Measurements from ENCODE around the gene CD84. TPM values are rescaled to one million over a fixed set of nuclear protein-coding genes. Genes with fewer than 3 reads are reported as not detected.
A peak's percentile ranks its signal among the peaks of the same experiment; 100 is the strongest.
"Not testable (repeated sequence)": the region's sequence is repeated elsewhere in the genome, so short reads cannot be mapped to it uniquely, and the experiment has no call there.

CD84 gene, protein sequence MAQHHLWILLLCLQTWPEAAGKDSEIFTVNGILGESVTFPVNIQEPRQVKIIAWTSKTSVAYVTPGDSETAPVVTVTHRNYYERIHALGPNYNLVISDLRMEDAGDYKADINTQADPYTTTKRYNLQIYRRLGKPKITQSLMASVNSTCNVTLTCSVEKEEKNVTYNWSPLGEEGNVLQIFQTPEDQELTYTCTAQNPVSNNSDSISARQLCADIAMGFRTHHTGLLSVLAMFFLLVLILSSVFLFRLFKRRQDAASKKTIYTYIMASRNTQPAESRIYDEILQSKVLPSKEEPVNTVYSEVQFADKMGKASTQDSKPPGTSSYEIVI
- total RNA-seq (2014; rRNA removed; shearing (Covaris generic)): not detected in 2 replicates
- polyA plus RNA-seq (2015; cell fraction: cytosol; rRNA removed): not detected in 2 replicates
- not detected in 2 replicates for polyA plus RNA-seq (2015; cell fraction: nucleus; rRNA removed)

DNA sequence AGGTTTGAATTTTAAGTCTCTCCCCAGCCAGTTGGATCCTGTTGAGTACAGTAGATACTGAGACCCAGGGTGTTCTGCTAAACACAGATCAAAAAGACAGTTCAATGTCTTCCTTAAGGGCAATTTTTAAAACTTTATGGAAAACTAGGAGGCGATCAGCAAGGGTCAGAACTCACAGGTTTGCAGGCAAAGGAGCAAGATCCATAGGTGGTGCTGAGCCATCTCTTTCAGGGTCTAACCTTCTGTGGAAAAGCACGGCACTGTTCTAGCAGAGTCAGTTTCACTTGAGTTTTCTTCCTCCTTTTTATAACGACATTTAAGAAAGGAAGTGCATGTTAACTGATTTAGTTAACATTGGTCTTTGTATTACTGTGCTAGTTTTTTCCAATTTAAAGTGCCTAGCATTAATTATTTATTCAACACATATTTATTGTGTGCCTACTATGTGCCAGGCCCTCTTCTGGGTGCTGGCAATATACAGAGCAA, at the start of gene CD84:
Gene CD84 (minus strand): TSS at position 281 of the 486 bp plus-strand sequence. CDS start 59 bp downstream, at position 222.
- DNase-seq (ENCODE audit: low read depth, low spot score): no peak
- in situ Hi-C loops (cut with HindIII; ENCODE audit: low pct_unique_long_range_greater_than_20kb, low sequenced_read_pairs): no loop called here

DNA sequence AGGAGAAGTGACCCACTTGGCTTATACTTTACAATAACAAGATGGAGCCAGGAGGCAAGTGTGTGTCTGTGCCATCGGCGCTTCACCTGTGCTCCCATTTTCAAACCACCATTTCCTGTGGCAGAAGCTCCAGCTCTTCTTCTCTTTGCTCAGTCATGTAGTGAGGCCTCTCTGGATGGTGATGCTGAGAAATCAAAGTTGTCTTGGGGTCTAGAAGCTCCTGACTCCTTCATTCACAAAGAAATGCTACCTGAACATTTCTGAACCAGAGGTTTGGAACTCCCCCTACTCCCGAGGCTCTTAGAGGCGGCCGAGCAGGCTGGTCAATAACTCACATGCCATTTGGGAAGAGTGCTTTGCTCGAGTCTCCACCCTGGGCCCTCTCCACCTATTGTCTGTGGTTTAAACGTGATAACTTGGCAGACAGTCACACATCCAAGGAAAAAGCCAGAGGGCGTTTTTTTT, 49.5 kb upstream of the CD84 start:
- DNase-seq (ENCODE audit: low read depth, low spot score): no peak
- in situ Hi-C loops (cut with HindIII; ENCODE audit: low pct_unique_long_range_greater_than_20kb, low sequenced_read_pairs): no loop called here

DNA sequence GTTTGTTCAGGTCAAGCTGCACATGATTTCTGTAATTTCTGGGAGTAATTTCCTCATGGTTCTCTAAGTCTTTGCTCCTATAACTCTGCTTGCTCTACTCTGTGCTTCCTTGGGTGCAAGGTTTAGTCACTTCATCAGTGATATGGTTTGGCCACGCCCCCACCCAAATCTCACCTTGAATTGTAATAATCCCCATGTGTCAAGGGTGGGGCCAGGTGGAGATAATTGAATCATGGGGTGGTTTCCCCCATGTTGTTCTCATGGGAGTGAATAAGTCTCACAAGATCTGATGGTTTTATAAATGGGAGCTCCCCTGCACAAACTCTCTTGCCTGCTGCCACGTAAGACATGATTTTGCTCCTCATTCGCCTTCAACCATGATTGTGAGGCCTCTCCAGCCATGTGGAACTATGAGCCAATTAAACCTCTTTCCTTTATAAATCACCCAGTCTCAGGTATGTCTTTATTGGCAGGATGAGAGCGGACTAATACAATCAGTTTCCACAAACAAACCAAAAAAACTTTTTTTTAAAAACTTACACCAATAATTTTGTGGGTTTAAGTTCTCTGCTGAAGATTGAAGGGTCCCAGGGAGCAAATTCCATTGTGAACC, 48.5 kb upstream of the CD84 start:
- in situ Hi-C loops (cut with HindIII; ENCODE audit: low pct_unique_long_range_greater_than_20kb, low sequenced_read_pairs); DNase-seq (ENCODE audit: low read depth, low spot score): not testable (repeated sequence)

DNA sequence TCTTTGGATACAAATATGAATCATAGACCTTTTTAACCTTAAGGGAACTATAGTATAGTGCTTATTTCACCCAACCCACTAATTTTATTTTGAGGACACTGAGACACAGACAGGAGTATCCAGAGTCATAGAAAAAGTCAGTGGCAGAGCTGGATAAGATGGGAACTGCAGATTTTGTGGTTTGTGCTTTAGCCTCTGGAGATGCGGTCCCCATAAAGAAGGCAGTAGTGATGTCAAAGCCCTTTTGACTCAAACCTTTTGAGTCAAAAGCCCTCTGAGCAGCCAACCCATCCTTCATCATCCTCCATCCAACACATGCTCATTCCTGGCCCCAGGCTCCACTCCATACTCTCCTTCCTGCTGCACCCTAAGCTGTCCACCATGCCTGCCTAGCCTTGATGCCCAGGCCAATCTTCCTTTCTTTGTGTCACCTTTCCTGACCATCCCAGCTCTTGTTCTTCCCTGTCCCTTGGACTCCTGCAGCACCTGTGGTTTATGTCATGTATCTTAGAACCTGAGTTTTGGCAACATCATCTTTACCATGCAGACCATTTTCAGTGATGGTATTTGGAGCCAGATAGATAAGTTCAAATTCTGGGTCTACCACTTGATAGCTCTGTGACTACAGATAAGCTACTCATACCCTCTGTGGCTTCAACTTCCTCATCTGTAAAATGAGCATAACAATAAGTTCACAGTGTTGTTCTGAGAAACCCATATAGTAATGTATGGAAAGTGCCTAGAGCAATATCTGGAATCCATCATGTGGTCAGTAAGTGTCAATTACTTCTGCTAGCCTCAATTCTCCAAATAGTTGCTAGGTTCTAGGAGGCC, 47.4 kb upstream of the CD84 start:
- in situ Hi-C loops (cut with HindIII; ENCODE audit: low pct_unique_long_range_greater_than_20kb, low sequenced_read_pairs): no loop called here
- peak; percentile 37 for DNase-seq (ENCODE audit: low read depth, low spot score)

DNA sequence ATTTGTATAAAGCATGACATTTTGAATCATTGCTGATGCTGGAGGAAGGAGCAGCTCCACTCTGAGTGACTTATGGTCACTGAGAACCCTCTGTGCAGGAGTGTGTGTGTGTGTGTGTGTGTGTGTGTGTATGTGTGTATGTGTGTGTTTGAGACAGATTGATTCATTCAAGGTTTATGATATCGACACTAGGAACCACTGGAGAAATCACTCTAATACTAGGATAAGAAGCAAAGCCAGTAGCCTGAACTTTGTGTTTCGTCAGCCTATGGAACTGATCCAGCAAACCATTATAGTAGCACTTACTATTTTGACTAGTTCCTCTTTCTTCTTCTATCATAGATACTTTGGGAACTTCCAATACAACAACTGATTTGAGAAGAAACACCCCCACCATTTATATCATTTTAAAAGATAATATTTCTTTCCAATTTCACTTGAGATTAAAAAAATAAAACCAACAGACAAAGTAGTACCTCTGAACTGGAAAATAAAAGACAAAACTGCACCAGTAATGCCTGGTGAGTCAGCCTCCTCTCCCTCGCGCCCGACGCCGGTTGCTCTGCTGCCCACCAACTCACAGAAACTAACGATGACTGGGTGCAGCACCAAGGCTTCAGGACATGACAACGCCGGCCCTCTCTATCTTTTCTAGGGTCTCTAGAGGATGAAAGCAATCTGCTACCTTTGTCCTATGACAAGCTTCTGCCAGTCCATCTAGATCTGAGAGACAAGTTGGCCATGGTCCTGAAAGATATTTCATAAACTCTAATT, 46.6 kb upstream of the CD84 start:
- in situ Hi-C loops (cut with HindIII; ENCODE audit: low pct_unique_long_range_greater_than_20kb, low sequenced_read_pairs): no loop called here
- no peak for DNase-seq (ENCODE audit: low read depth, low spot score)

DNA sequence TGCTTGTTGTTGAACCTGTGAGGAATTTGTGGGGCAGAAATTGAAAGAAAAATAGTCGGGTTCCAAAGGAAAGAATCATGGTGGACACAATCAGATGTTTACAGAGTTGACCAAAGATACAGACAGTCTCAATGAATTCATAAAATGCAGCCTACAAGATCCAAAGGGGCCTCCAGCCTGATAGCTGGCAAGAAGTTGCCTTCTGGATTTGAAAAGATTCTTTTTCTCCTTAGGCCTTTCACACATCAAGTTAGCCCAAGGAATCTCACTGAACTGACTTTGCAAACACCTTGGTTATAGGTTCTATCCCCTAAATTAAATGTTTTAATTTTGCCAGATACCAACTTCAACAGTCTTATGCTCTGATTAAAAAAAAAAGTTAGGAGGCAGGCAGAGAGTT, 46.0 kb upstream of the CD84 start:
- no peak for DNase-seq (ENCODE audit: low read depth, low spot score)
- in situ Hi-C loops (cut with HindIII; ENCODE audit: low pct_unique_long_range_greater_than_20kb, low sequenced_read_pairs): no loop called here

DNA sequence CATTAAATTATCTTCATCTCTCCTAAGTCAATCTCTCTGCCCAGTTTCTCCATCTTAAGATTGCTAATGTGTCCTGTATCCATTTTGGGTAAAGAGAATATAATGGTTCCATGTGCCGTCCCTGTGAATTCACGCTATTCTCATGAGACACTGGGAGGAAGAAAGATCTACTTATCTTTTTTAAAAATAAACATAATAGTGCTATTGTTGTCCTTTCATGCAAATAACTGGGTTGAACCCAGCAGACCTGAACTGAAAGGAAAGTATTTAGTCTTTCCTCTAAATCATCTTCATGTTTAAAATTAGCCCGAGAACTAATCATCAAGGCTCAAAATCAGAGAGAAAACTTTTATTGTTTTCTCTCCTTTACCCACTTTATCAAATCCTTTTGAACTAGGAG, 45.2 kb upstream of the CD84 start:
- DNase-seq (ENCODE audit: low read depth, low spot score): peak; percentile 96
- in situ Hi-C loops (cut with HindIII; ENCODE audit: low pct_unique_long_range_greater_than_20kb, low sequenced_read_pairs): no loop called here

DNA sequence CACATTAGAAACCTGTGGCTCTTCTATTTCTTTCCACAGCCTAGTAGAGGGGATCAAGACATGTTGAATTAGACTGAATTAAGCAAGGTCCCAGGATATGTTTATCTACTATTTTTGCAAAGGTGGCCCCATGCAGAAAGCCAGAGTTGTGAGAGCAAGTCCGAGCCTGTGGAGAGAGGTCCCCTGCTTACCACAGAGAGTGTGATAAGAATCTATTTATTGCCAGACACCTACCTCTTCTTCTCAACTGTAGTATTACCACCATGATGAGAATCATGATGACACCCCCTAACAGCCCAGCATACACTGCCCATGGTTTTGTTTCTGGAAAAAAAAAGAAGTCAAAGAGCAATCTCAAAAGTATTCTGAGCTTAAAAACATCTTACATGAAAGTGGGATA, 44.6 kb upstream of the CD84 start:
- in situ Hi-C loops (cut with HindIII; ENCODE audit: low pct_unique_long_range_greater_than_20kb, low sequenced_read_pairs): no loop called here
- DNase-seq (ENCODE audit: low read depth, low spot score): no peak

DNA sequence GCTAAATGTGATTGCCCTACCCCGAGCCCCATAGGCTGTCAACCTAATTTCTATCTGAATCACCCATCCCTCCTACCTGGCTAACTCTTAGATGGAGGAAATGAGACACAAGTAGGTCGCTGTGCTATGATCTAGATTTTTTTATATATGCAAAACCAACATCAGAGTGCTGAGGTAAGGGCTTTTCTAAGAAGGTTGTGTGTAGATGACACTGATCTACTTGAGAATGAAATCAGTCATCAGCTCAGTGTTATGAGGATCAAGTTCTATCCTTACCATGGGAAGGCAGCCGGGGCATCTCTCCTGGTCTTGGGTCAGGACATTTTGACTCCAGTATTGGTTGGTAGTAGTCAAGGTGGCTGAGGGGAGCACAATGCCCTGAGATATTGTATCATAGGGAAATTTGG, 43.9 kb upstream of the CD84 start:
- in situ Hi-C loops (cut with HindIII; ENCODE audit: low pct_unique_long_range_greater_than_20kb, low sequenced_read_pairs): no loop called here
- DNase-seq (ENCODE audit: low read depth, low spot score): no peak

DNA sequence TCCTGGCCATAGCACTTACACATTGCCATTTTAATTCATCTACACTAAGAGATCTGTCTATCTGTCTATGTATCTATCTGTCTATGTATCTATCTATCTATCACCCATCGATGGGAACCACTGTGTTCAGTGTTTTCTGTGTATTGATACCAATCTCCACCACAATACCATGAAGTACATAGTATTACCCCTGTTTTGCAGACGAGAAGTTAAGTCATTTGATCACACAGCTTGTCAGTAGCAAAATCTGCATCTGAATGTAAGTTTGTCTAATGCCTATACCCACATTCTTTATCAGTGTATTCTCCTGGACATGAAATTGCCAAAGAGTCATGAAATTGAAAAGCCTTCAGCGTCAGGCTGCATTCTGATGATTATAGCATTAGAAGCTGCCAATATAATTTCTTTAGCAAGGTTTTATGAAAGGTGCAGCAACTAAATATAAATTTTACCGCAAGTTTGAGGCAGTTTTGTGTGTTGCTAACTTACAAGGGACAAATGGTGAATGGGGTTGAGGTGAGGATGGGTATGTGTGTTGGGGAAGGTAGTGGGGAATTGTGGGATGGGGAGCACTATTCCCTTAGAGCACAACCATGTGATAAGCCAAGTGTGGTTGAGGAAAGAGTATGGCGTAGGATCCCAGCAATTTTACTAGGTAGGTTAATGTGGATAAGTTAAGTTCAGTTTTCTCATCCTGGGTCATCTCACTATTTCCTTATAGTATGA, 43.4 kb upstream of the CD84 start:
- in situ Hi-C loops (cut with HindIII; ENCODE audit: low pct_unique_long_range_greater_than_20kb, low sequenced_read_pairs): no loop called here
- no peak for DNase-seq (ENCODE audit: low read depth, low spot score)

DNA sequence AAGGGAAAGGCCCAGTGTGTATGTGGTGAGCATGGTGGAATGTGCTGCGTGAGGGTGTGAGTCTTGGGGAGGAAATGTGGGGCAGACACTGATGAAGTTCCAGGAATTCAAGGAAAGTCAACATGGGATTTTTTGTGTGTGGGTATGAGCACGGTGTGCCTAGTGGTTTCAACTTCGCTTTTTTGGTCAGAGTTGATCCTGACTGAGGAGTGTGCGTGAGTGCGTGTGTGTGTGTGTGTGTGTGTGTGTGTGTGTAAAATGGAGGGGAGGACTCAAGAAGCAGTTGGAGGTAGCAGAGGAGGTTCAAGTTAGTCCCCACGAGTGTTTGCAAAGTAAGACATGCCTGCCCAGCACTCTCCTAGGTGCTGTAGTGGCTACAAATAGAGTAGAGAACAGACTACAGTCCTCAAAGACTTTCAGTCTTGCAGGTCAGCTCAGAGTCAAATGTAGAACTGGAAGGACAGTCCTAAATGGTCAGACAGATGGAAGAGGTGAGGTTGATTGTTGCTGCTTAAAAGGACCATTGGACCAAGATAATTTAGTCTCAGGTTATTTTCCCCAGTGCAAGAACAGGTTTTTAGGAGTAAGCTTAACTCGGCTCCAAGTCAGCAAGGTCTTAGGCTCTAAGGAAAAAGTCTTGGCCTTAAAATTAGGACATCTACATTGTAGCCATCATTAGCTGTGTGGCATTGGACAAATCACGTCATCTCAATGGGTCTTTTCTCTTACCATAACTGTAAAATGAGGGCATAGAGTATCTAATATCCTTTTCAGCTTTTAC, 42.5 kb upstream of the CD84 start:
- DNase-seq (ENCODE audit: low read depth, low spot score): no peak
- in situ Hi-C loops (cut with HindIII; ENCODE audit: low pct_unique_long_range_greater_than_20kb, low sequenced_read_pairs): no loop called here

DNA sequence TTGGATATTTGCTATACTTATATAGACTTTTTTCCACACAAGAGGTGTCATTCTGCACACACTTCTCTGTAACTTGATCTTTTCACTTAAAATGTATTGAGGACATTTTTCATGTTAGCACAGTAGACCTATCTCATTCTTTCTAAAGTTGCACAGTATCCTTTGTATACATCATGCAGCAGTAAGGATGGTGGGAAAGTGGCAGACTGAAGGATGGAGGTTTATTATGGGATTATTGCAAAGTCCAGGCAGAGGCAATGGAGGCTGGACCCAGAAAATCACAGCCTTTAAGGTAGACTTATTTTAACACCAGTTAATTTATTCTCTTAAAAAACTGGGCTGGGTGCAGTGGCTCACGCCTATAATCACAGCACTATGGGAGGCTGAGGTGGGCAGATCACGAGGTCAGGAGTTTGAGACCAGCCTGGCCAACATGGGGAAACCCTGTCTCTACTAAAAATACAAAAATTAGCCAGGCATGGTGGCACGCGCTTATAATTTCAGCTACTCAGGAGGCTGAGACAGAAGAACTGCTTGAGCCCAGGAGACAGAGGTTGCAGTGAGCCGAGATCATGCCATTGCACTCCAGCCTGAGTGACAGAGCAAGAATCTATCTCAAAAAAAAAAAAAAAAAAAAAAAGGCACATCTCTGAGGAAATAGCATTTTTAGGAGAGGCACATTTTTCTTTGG, 41.8 kb upstream of the CD84 start:
- in situ Hi-C loops (cut with HindIII; ENCODE audit: low pct_unique_long_range_greater_than_20kb, low sequenced_read_pairs): no loop called here
- DNase-seq (ENCODE audit: low read depth, low spot score): no peak

DNA sequence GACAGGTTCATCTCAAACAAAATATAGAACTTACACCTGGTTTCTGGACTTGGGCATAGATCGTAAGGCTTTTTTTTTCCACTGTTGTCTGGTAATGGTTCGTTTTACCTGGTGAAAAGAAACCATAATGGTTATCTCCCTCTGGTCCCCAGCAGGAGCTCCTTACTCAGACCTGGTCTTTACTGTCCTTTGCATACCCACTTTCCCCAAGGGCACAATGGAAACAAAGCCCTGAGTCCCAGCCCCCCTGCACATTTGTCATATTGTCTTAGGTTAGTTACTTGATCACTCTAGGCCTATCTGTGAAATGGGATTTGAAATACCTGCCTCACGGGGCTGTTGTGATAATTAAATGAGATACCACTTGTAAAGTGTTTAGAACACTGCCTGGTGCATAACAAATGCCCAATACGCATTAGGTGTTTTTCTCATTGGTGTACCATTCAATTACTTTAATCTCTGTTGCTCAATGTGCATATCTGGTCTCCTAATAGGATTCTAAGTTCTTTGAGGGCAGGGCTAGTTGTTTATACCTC, 40.5 kb upstream of the CD84 start:
- in situ Hi-C loops (cut with HindIII; ENCODE audit: low pct_unique_long_range_greater_than_20kb, low sequenced_read_pairs): no loop called here
- DNase-seq (ENCODE audit: low read depth, low spot score): no peak

DNA sequence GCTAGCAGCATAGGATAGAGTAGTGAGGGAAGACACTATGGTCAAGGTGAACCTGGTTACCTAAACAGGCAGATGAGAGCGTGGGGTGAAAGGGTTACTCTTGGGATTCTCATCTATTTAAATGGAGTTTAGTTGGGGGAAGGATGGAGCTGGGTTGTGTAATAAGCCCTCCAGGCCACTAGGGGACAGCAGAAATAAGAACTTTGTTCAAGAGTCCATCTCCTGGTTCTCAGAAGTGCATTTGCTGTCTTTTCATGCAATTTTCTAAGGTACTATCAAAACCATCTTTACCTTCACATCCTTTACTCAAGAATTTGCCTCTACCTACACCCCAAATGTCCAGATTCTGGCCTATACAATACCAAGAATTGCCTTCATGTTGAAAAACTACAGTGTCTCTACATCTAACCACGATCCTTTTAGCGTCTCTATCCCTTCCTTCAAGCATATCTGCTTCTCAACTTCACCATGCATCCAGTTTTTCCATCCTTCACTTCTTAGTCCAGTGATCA, 39.5 kb upstream of the CD84 start:
- in situ Hi-C loops (cut with HindIII; ENCODE audit: low pct_unique_long_range_greater_than_20kb, low sequenced_read_pairs): no loop called here
- peak; percentile 37 for DNase-seq (ENCODE audit: low read depth, low spot score)

DNA sequence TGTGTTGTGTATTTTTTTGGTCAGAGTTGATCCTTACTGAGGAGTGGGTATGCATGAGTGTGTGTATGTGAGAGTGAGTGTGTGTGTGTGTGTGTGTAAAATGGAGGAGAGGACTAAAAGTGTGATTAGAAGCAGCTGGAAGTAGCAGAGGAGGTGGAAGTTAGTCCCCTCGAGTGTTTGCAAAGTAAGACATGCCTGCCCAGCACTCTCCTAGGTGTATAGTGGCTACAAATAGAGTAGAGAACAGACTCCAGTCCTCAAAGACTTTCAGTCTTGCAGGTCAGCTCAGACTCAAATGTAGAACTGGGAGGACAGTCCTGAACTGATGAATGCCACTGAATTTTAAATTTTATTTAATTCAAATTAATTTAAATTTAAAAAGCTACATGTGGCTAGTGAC, 39.0 kb upstream of the CD84 start:
- in situ Hi-C loops (cut with HindIII; ENCODE audit: low pct_unique_long_range_greater_than_20kb, low sequenced_read_pairs): no loop called here
- DNase-seq (ENCODE audit: low read depth, low spot score): no peak
